Activated CD8-positive, alpha-beta T cell treated with anti-CD3 and anti-CD28 coated beads, Interleukin-2, amount 10 ng/mL, durations not matched to agents 7 days and 5 days (primary cell): ENCODE measurements around the gene MICB. TPM values are rescaled to one million over a fixed set of nuclear protein-coding genes. Genes with fewer than 3 reads are reported as not detected.

Experiments used
- ATAC-seq: fragments of 150-1000 bp; cut with Tn5 transposase; one replicate; pipeline ENCODE4 v1.10.0; 2021; ENCODE audit warnings: moderate library complexity
- CTCF ChIA-PET: fragments of 350-600 bp; sonication (Branson Sonifier 250); formaldehyde crosslinking; loops from one replicate; lab custom pipeline; 2021; ENCODE audit warnings: antibody characterized with exemption; lab: Charles Lee
- POLR2A ChIA-PET: fragments of 350-600 bp; sonication (Branson Sonifier 250); formaldehyde crosslinking; loops from one replicate; lab custom pipeline; 2021; ENCODE audit warnings: antibody characterized with exemption; lab: Charles Lee
- DNase-seq: peaks from one replicate; pipeline ENCODE4 v3.0.0-alpha.2; 2020
- H3K27ac Mint-ChIP-seq: one replicate; pipeline ENCODE4 v1.8.0; 2021; ENCODE audit warnings: mild to moderate bottlenecking, mixed read lengths
- H3K27me3 Mint-ChIP-seq: one replicate; pipeline ENCODE4 v1.8.0; 2021; ENCODE audit warnings: low read depth, mixed read lengths
- H3K36me3 Mint-ChIP-seq: one replicate; pipeline ENCODE4 v1.8.0; 2021; ENCODE audit warnings: low read depth, mixed read lengths
- H3K4me1 Mint-ChIP-seq: one replicate; pipeline ENCODE4 v1.8.0; 2021; ENCODE audit warnings: low read depth, mixed read lengths
- H3K4me3 Mint-ChIP-seq: one replicate; pipeline ENCODE4 v1.8.0; 2021; ENCODE audit warnings: mild to moderate bottlenecking, mixed read lengths
- H3K9me3 Mint-ChIP-seq: one replicate; pipeline ENCODE4 v1.8.0; 2022; ENCODE audit warnings: mixed read lengths; ENCODE audit not compliant: insufficient read depth
- total RNA-seq, 2 experiments: library from RNA; stranded (reverse); gene quantifications; one replicate each; pipeline ENCODE4 v1.2.3, GENCODE V29; 2021

MICB gene
- total RNA-seq, 2 experiments from 2014 or later, result 49.0 TPM

GRCh38 chr6:31559606-31559957 lies 61.6 kb downstream of the MICB start:
- Mint-ChIP-seq H3K27me3 (peaks cover 14% of the 10 kb centered on the region), H3K27ac (peak overlapping the region; percentile 82), H3K9me3 (no peaks in the 10 kb centered on the region), H3K36me3 (peaks cover 52% of the 10 kb centered on the region), H3K4me3 (peak overlapping the region; percentile 65), H3K4me1 (peaks cover 69% of the 10 kb centered on the region)
- DNase-seq (no peak), ATAC-seq (peak; percentile 38)
- ChIA-PET POLR2A (interaction anchor here (0.7 to 5.1 kb wide), 9 partner anchors 8 to 101 kb away, joined by 3 to 55 read pairs (median 5); partner anchors contain the start of genes C6orf47, LTA, LTB and NCR3), CTCF (interaction anchor here (1.3 to 17.1 kb wide), 11 partner anchors 9 to 55 kb away, joined by 3 to 189 read pairs (median 7); partner anchors contain the start of genes AIF1, LST1, LTB and NCR3)

- POLR2A ChIA-PET, result interaction anchor here (0.7 to 5.1 kb wide), 9 partner anchors 8 to 100 kb away, joined by 3 to 55 read pairs (median 5); partner anchors contain the start of genes C6orf47, LTA, LTB and NCR3
- ATAC-seq, result peak; percentile 70
- peak overlapping the region; percentile 65 for H3K4me3 Mint-ChIP-seq
These were observed 62.2 kb downstream of the MICB start for GRCh38 chr6:31559958-31560696.

GRCh38 chr6:31560697-31561058 lies 62.7 kb downstream of the MICB start:
- ChIA-PET POLR2A (interaction anchor here (0.9 to 5.1 kb wide), 7 partner anchors 8 to 55 kb away, joined by 3 to 55 read pairs (median 6); partner anchors contain the start of genes LTA, LTB and TNF), CTCF (interaction anchor here (1.2 to 17.1 kb wide), 11 partner anchors 8 to 54 kb away, joined by 3 to 189 read pairs (median 7); partner anchors contain the start of genes AIF1, LST1, LTB and NCR3)
- H3K4me3 Mint-ChIP-seq, result peak overlapping the region; percentile 65
- peaks cover 57% of the 10 kb centered on the region for H3K36me3 Mint-ChIP-seq
- ATAC-seq (no peak), DNase-seq (no peak)
- no peaks in the 10 kb centered on the region for H3K9me3 Mint-ChIP-seq
- H3K4me1 Mint-ChIP-seq, result peaks cover 65% of the 10 kb centered on the region
- H3K27ac Mint-ChIP-seq, result peak overlapping the region; percentile 82
- H3K27me3 Mint-ChIP-seq, result peaks cover 24% of the 10 kb centered on the region

More at GRCh38 chr6:31559958-31560696, 62.2 kb downstream of the MICB start:
- CTCF ChIA-PET, result interaction anchor here (1.2 to 17.1 kb wide), 12 partner anchors 8 to 55 kb away, joined by 3 to 189 read pairs (median 6); partner anchors contain the start of genes AIF1, LST1, LTB and NCR3
- Mint-ChIP-seq H3K27ac (peak overlapping the region; percentile 82), H3K4me1 (peaks cover 65% of the 10 kb centered on the region), H3K9me3 (no peaks in the 10 kb centered on the region), H3K27me3 (peaks cover 19% of the 10 kb centered on the region), H3K36me3 (peaks cover 54% of the 10 kb centered on the region)
- DNase-seq, result peak; percentile 75

Other genes starting within 250 kb of the MICB start
- gene HLA-C, start 226.1 kb upstream of the MICB start, total RNA-seq, result 1,000 to 10,000 TPM; 1,075 to 1,135 TPM
- gene HLA-B, start 141.0 kb upstream of the MICB start, total RNA-seq, result 1,000 to 10,000 TPM; 3,406 to 3,473 TPM
- gene MICA, start 94.5 kb upstream of the MICB start, total RNA-seq, result 1 to 10 TPM; 8.7 to 9.0 TPM
- gene MCCD1, start 30.8 kb downstream of the MICB start, total RNA-seq, result not detected
- gene DDX39B, start 43.9 kb downstream of the MICB start, total RNA-seq, result 100 to 1,000 TPM; 477 to 488 TPM
- 1 to 10 TPM; 2.5 TPM for gene ATP6V1G2, start 48.5 kb downstream of the MICB start, total RNA-seq
- 10 to 100 TPM; 13.5 to 14.2 TPM for gene NFKBIL1, start 49.5 kb downstream of the MICB start, total RNA-seq
- 10 to 100 TPM; 19.4 to 24.6 TPM for gene LTA, start 74.1 kb downstream of the MICB start, total RNA-seq
- 10 to 100 TPM; 53.4 to 55.0 TPM for gene TNF, start 77.4 kb downstream of the MICB start, total RNA-seq
- gene LTB, start 84.3 kb downstream of the MICB start, total RNA-seq, result 100 to 1,000 TPM; 613 to 618 TPM
- gene LST1, start 88.1 kb downstream of the MICB start, total RNA-seq, result 100 to 1,000 TPM; 125 to 139 TPM
- gene NCR3, start 94.9 kb downstream of the MICB start, total RNA-seq, result 100 to 1,000 TPM; 107 to 115 TPM
- 100 to 1,000 TPM; 177 TPM for gene AIF1, start 117.1 kb downstream of the MICB start, total RNA-seq
- gene PRRC2A, start 122.6 kb downstream of the MICB start, total RNA-seq, result 100 to 1,000 TPM; 260 to 279 TPM
- gene BAG6, start 154.5 kb downstream of the MICB start, total RNA-seq, result 100 to 1,000 TPM; 259 to 267 TPM
- gene APOM, start 157.7 kb downstream of the MICB start, total RNA-seq, result 1 to 10 TPM; 3.2 to 5.1 TPM
- 10 to 100 TPM; 22.5 to 23.8 TPM for gene C6orf47, start 162.6 kb downstream of the MICB start, total RNA-seq
- 10 to 100 TPM; 29.0 to 34.7 TPM for gene GPANK1, start 166.9 kb downstream of the MICB start, total RNA-seq
- 100 to 1,000 TPM; 233 to 250 TPM for gene CSNK2B, start 167.9 kb downstream of the MICB start, total RNA-seq
- gene LY6G5B, start 171.8 kb downstream of the MICB start, total RNA-seq, result 10 to 100 TPM; 22.6 to 23.2 TPM
- gene LY6G5C, start 182.9 kb downstream of the MICB start, total RNA-seq, result 1 to 10 TPM; 4.3 to 5.5 TPM
- 10 to 100 TPM; 52.1 to 55.4 TPM for gene ABHD16A, start 205.2 kb downstream of the MICB start, total RNA-seq
- not detected for gene LY6G6F, start 208.7 kb downstream of the MICB start, total RNA-seq
- gene LY6G6D, start 217.2 kb downstream of the MICB start, total RNA-seq, result not detected
- gene LY6G6C, start 223.6 kb downstream of the MICB start, total RNA-seq, result under 1 TPM in 1 of 2 experiments, not detected in 1; 0.26 TPM
- under 1 TPM; 0.71 to 0.91 TPM for gene MPIG6B, start 225.2 kb downstream of the MICB start, total RNA-seq
- gene DDAH2, start 231.2 kb downstream of the MICB start, total RNA-seq, result 10 to 100 TPM; 31.9 to 33.7 TPM
- gene CLIC1, start 238.4 kb downstream of the MICB start, total RNA-seq, result 100 to 1,000 TPM; 617 to 651 TPM
- gene MSH5, start 241.9 kb downstream of the MICB start, total RNA-seq, result 10 to 100 TPM; 64.8 to 73.6 TPM